ENCODE measurements around the gene SGK2. TPM values are rescaled to one million over a fixed set of nuclear protein-coding genes. Genes with fewer than 3 reads are reported as not detected.

SGK2 gene
- total RNA-seq, 4 donors from 2014 or later, result 0.16 to 2.2 TPM; not detected in 2

DNA sequence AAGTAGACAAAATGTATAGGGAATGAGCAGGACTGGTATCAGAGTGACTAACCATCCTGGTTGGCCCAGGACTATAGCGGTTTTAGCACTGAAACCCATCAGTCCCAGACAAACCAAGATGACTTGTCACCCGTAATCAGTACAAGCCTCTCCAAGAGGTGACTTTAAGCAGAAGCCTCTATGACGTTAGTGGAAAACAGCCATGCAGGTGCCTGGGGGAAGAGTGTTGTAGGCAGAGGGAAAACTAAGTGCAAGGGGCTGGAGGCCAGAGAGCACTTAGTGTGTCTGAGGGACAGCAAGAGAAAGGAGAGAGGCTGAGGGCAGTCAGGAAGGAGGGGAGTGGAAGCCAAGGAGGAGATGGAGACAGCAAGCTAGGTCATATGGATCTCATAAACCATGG lies 2.1 kb downstream of the SGK2 start:
- no peaks in the 10 kb centered on the region for H3K4me1 ChIP-seq
- H3K36me3 ChIP-seq, result no peaks in the 10 kb centered on the region
- 84% methylated on average over 3 of the region's 3 CpGs; no CpG with 5 or more reads in 1 of the 2 donors for WGBS, 2 donors (ENCODE audit: low coverage in 1 of 2)
- TF ChIP-seq POLR2AphosphoS5 (IDR thresholded peaks at IDR 0.05), result no peak
- TF ChIP-seq POLR2A (IDR thresholded peaks at IDR 0.05), result no peak
- TF ChIP-seq EP300 (IDR thresholded peaks at IDR 0.05), result no peak
- TF ChIP-seq, protein P1, sequence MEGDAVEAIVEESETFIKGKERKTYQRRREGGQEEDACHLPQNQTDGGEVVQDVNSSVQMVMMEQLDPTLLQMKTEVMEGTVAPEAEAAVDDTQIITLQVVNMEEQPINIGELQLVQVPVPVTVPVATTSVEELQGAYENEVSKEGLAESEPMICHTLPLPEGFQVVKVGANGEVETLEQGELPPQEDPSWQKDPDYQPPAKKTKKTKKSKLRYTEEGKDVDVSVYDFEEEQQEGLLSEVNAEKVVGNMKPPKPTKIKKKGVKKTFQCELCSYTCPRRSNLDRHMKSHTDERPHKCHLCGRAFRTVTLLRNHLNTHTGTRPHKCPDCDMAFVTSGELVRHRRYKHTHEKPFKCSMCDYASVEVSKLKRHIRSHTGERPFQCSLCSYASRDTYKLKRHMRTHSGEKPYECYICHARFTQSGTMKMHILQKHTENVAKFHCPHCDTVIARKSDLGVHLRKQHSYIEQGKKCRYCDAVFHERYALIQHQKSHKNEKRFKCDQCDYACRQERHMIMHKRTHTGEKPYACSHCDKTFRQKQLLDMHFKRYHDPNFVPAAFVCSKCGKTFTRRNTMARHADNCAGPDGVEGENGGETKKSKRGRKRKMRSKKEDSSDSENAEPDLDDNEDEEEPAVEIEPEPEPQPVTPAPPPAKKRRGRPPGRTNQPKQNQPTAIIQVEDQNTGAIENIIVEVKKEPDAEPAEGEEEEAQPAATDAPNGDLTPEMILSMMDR (IDR thresholded peaks at IDR 0.05), result no peak
- H3K27ac ChIP-seq, result no peak overlapping the region
- no peak for ATAC-seq
- no peaks in the 10 kb centered on the region for H3K9me3 ChIP-seq
- no peak overlapping the region for H3K4me3 ChIP-seq
- H3K27me3 ChIP-seq, result no peaks in the 10 kb centered on the region

- H3K9me3 ChIP-seq, result no peaks in the 10 kb centered on the region
- no peaks in the 10 kb centered on the region for H3K4me1 ChIP-seq
- H3K4me3 ChIP-seq, result no peak overlapping the region
- WGBS, 2 donors (ENCODE audit: low coverage in 1 of 2), result 44 to 65% methylated on average over 3 of the region's 3 CpGs
- H3K27ac ChIP-seq, result no peak overlapping the region
- no peak for ATAC-seq
- H3K36me3 ChIP-seq, result no peaks in the 10 kb centered on the region
- H3K27me3 ChIP-seq, result no peaks in the 10 kb centered on the region
- TF ChIP-seq, protein P1 (IDR thresholded peaks at IDR 0.05), result no peak
- no peak for TF ChIP-seq EP300 (IDR thresholded peaks at IDR 0.05)
These were observed 4.6 kb downstream of the SGK2 start for GRCh38 chr20:43563429-43563828.

DNA sequence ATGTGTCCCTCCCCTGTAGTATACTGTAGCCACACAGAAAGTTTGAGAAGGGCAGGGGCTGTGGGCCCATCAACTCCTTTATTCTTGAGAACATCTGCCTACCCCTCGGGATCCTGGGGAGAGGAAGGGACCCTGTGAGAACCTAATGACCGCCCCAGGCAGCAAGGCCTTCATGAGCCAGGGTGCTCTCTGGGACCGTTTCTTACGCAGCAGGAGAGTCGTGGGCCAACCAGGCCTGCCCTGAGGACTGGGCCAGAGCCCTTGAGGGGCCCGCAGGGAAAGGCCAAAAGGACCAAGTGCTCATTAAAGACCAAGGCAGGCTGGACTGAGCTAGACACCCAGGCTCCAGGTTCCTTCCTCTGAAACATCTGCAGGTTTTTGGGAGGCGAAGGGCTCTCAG lies 5.2 kb downstream of the SGK2 start:
- Histone ChIP-seq H3K27ac (no peak overlapping the region), H3K4me1 (no peaks in the 10 kb centered on the region), H3K4me3 (no peak overlapping the region), H3K9me3 (no peaks in the 10 kb centered on the region), H3K36me3 (no peaks in the 10 kb centered on the region), H3K27me3 (no peaks in the 10 kb centered on the region)
- 100% methylated on average over 1 of the region's 7 CpGs; no CpG with 5 or more reads in 1 of the 2 donors for WGBS, 2 donors (ENCODE audit: low coverage in 1 of 2)
- TF ChIP-seq POLR2A (IDR thresholded peaks at IDR 0.05), result no peak
- TF ChIP-seq, protein P1 (IDR thresholded peaks at IDR 0.05), result no peak
- TF ChIP-seq POLR2AphosphoS5 (IDR thresholded peaks at IDR 0.05), result no peak
- no peak for TF ChIP-seq EP300 (IDR thresholded peaks at IDR 0.05)
- no peak for ATAC-seq

- no peak for ATAC-seq
- Histone ChIP-seq H3K4me1 (no peaks in the 10 kb centered on the region), H3K9me3 (no peaks in the 10 kb centered on the region), H3K36me3 (no peaks in the 10 kb centered on the region), H3K4me3 (no peak overlapping the region), H3K27ac (no peak overlapping the region), H3K27me3 (no peaks in the 10 kb centered on the region)
- 89% methylated on average over 7 of the region's 8 CpGs; no CpG with 5 or more reads in 1 of the 2 donors for whole genome bisulfite sequencing, 2 donors (ENCODE audit: low coverage in 1 of 2)
- no peak for TF ChIP-seq EP300 (IDR thresholded peaks at IDR 0.05)
- TF ChIP-seq, protein P1 (IDR thresholded peaks at IDR 0.05), result no peak
- no peak for TF ChIP-seq POLR2A (IDR thresholded peaks at IDR 0.05)
- no peak for TF ChIP-seq POLR2AphosphoS5 (IDR thresholded peaks at IDR 0.05)
These were observed 5.6 kb downstream of the SGK2 start for GRCh38 chr20:43564455-43564854.

DNA sequence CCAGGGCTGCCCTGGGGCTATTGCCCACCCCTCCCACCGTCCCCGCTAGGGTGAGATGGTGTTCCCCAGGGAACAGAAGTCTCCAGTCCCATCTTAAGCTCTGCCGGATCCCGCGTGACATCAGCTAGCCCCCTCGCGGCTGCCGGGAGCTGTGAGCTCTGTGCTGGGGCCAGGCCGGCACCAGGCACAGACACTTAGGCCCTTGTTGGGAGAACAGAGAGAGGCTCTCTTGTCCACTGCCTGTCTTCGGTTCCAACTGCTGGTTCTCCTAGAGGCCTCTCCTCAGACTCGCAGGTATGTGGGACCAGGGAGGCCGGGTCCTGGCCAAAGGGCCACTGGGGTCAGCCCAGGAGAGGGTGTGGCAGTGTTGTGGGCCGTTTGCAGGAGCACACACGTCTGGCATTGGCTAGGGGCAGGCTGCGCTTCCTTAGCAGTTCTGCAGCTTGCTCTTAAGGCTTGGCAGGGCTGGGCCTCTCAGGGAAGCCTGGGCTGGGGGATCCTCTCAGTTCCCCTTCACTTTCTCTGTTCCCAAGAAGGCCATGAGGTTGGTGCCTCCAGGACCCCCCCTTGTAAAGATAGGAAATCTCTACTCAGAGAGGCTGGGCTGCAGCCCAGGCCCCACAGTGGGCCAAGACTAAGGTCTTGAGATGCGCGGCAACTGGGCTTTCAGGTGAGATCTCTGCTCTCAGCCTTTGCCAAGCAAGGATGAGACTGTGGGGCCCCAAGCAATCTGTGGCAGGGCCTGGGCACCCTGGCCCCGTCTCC lies 6.3 kb downstream of the SGK2 start:
- no peaks in the 10 kb centered on the region for H3K4me1 ChIP-seq
- H3K27me3 ChIP-seq, result no peaks in the 10 kb centered on the region
- ATAC-seq, result no peak
- no peaks in the 10 kb centered on the region for H3K9me3 ChIP-seq
- no peak for TF ChIP-seq POLR2A (IDR thresholded peaks at IDR 0.05)
- no peak for TF ChIP-seq EP300 (IDR thresholded peaks at IDR 0.05)
- TF ChIP-seq, protein P1 (IDR thresholded peaks at IDR 0.05), result no peak
- no peak for TF ChIP-seq POLR2AphosphoS5 (IDR thresholded peaks at IDR 0.05)
- no peak overlapping the region for H3K4me3 ChIP-seq
- WGBS, 2 donors (ENCODE audit: low coverage in 1 of 2), result no CpG with 5 or more reads among the region's 18 CpGs
- H3K36me3 ChIP-seq, result no peaks in the 10 kb centered on the region
- H3K27ac ChIP-seq, result no peak overlapping the region

All from gastroesophageal sphincter (tissue), 4 donors.